Duodenal mucosa (tissue), 2 donors: ENCODE measurements around the gene NOS1AP.

ENCODE experiments used
- H3K27ac ChIP-seq: one replicate; pipeline ENCODE4 v1.7.0; 2013; ENCODE audit warnings: low read depth, low read length
- H3K27me3 ChIP-seq, 2 donors: one replicate each; pipeline ENCODE4 v1.7.0; 2013; ENCODE audit warnings: low read length in 2 of 2, control low read depth in 1 of 2; ENCODE audit not compliant: insufficient read depth in 2 of 2, control insufficient read depth in 1 of 2
- H3K36me3 ChIP-seq, 2 donors: one replicate each; pipeline ENCODE4 v1.7.0; 2013; ENCODE audit warnings: low read length in 2 of 2, control low read depth in 1 of 2; ENCODE audit not compliant: insufficient read depth in 2 of 2, control insufficient read depth in 1 of 2
- H3K4me1 ChIP-seq, 2 donors: one replicate each; pipeline ENCODE4 v1.7.0; 2013; ENCODE audit warnings: low read length in 2 of 2, control low read depth in 1 of 2; ENCODE audit not compliant: insufficient read depth in 2 of 2, control insufficient read depth in 1 of 2
- H3K4me3 ChIP-seq, 2 donors: one replicate each; pipeline ENCODE4 v1.7.0; 2013; ENCODE audit warnings: low read length in 2 of 2, low read depth in 1 of 2
- H3K9ac ChIP-seq, 2 donors: one replicate each; pipeline ENCODE4 v1.7.0; 2013; ENCODE audit warnings: low read length in 2 of 2, low read depth in 1 of 2
- H3K9me3 ChIP-seq, 2 donors: one replicate each; pipeline ENCODE4 v1.7.0; 2013; ENCODE audit warnings: low read length in 2 of 2, control low read depth in 1 of 2; ENCODE audit not compliant: control insufficient read depth in 1 of 2

NOS1AP gene

GRCh38 chr1:162094723-162095122 is 25.2 kb downstream of the NOS1AP start:
- H3K4me1 ChIP-seq: no peaks in the 10 kb centered on the region
- no peak overlapping the region for H3K27ac ChIP-seq
- H3K4me3 ChIP-seq: no peak overlapping the region
- H3K27me3 ChIP-seq: no peaks in the 10 kb centered on the region
- H3K9me3 ChIP-seq: no peaks in the 10 kb centered on the region
- H3K9ac ChIP-seq: no peak overlapping the region
- no peaks in the 10 kb centered on the region for H3K36me3 ChIP-seq

GRCh38 chr1:162107911-162108310 is 38.4 kb downstream of the NOS1AP start:
- Histone ChIP-seq H3K36me3 (no peaks in the 10 kb centered on the region), H3K4me3 (no peak overlapping the region), H3K27ac (no peak overlapping the region), H3K9ac (no peak overlapping the region), H3K4me1 (no peaks in the 10 kb centered on the region), H3K9me3 (peaks cover 2 to 4% of the 10 kb centered on the region in 2 donors), H3K27me3 (no peaks in the 10 kb centered on the region)

- H3K9ac ChIP-seq: no peak overlapping the region
- H3K9me3 ChIP-seq: peaks cover 0 to 4% of the 10 kb centered on the region in 2 donors
- no peaks in the 10 kb centered on the region for H3K27me3 ChIP-seq
- no peaks in the 10 kb centered on the region for H3K4me1 ChIP-seq
- H3K27ac ChIP-seq: no peak overlapping the region
- H3K4me3 ChIP-seq: no peak overlapping the region
- H3K36me3 ChIP-seq: no peaks in the 10 kb centered on the region
Measured at GRCh38 chr1:162108426-162108825, 38.9 kb downstream of the NOS1AP start.

GRCh38 chr1:162110910-162111309 is 41.4 kb downstream of the NOS1AP start:
- no peak overlapping the region for H3K4me3 ChIP-seq
- H3K9ac ChIP-seq: no peak overlapping the region
- no peaks in the 10 kb centered on the region for H3K36me3 ChIP-seq
- no peaks in the 10 kb centered on the region for H3K4me1 ChIP-seq
- H3K27ac ChIP-seq: no peak overlapping the region
- H3K9me3 ChIP-seq: peaks cover 0 to 4% of the 10 kb centered on the region in 2 donors
- no peaks in the 10 kb centered on the region for H3K27me3 ChIP-seq

- Histone ChIP-seq H3K9ac (no peak overlapping the region), H3K27me3 (no peaks in the 10 kb centered on the region), H3K36me3 (no peaks in the 10 kb centered on the region), H3K4me1 (no peaks in the 10 kb centered on the region), H3K4me3 (no peak overlapping the region), H3K27ac (no peak overlapping the region), H3K9me3 (peaks cover 0 to 4% of the 10 kb centered on the region in 2 donors)
Measured at GRCh38 chr1:162111572-162111971, 42.1 kb downstream of the NOS1AP start.

- Histone ChIP-seq H3K9ac (no peak overlapping the region), H3K9me3 (peaks cover 0 to 4% of the 10 kb centered on the region in 2 donors), H3K36me3 (no peaks in the 10 kb centered on the region), H3K4me3 (no peak overlapping the region), H3K27ac (no peak overlapping the region), H3K4me1 (no peaks in the 10 kb centered on the region), H3K27me3 (no peaks in the 10 kb centered on the region)
Measured at GRCh38 chr1:162113419-162113818, 43.9 kb downstream of the NOS1AP start.

- H3K4me3 ChIP-seq: no peak overlapping the region
- no peaks in the 10 kb centered on the region for H3K4me1 ChIP-seq
- H3K36me3 ChIP-seq: no peaks in the 10 kb centered on the region
- H3K9me3 ChIP-seq: no peaks in the 10 kb centered on the region
- H3K27me3 ChIP-seq: no peaks in the 10 kb centered on the region
- H3K9ac ChIP-seq: no peak overlapping the region
- H3K27ac ChIP-seq: no peak overlapping the region
Measured at GRCh38 chr1:162117039-162117774, 47.7 kb downstream of the NOS1AP start.

- no peak overlapping the region for H3K4me3 ChIP-seq
- no peaks in the 10 kb centered on the region for H3K9me3 ChIP-seq
- H3K9ac ChIP-seq: no peak overlapping the region
- no peak overlapping the region for H3K27ac ChIP-seq
- no peaks in the 10 kb centered on the region for H3K4me1 ChIP-seq
- no peaks in the 10 kb centered on the region for H3K27me3 ChIP-seq
- H3K36me3 ChIP-seq: no peaks in the 10 kb centered on the region
Measured at GRCh38 chr1:162118063-162118462, 48.6 kb downstream of the NOS1AP start.

GRCh38 chr1:162128693-162129356 is 59.3 kb downstream of the NOS1AP start:
- H3K36me3 ChIP-seq: no peaks in the 10 kb centered on the region
- H3K9ac ChIP-seq: no peak overlapping the region
- H3K9me3 ChIP-seq: no peaks in the 10 kb centered on the region
- peaks cover 16 to 18% of the 10 kb centered on the region in 2 donors for H3K4me1 ChIP-seq
- H3K27me3 ChIP-seq: no peaks in the 10 kb centered on the region
- no peak overlapping the region for H3K4me3 ChIP-seq
- no peak overlapping the region for H3K27ac ChIP-seq

GRCh38 chr1:162130308-162130707 is 60.8 kb downstream of the NOS1AP start:
- Histone ChIP-seq H3K27ac (no peak overlapping the region), H3K4me1 (peaks cover 16 to 18% of the 10 kb centered on the region in 2 donors), H3K9ac (no peak overlapping the region), H3K4me3 (no peak overlapping the region), H3K27me3 (no peaks in the 10 kb centered on the region), H3K36me3 (no peaks in the 10 kb centered on the region), H3K9me3 (no peaks in the 10 kb centered on the region)
